Stimulated activated CD8-positive, alpha-beta memory T cell treated with anti-CD3 and anti-CD28 coated beads, Interleukin-7, amount 100 ng/mL, for 1 hour (primary cell): ENCODE measurements around the gene GPR84.
A peak's percentile ranks its signal among the peaks of the same experiment; 100 is the strongest.

Experiments
- DNase-seq, 2 donors: peaks; one replicate each; pipeline ENCODE4 v3.0.0-alpha.2; 2020; ENCODE audit warnings: low read depth in 2 of 2

Gene GPR84

GRCh38 chr12:54392485-54393206 is 28.4 kb upstream of the GPR84 start:
- DNase-seq: no peak

- peak; percentile 23 to 32 for DNase-seq
Measured at GRCh38 chr12:54390668-54391551, 26.6 kb upstream of the GPR84 start.

- DNase-seq: no peak
Measured at GRCh38 chr12:54390176-54390667, 25.9 kb upstream of the GPR84 start.

- no peak for DNase-seq
Measured at GRCh38 chr12:54389607-54390175, 25.4 kb upstream of the GPR84 start.

- DNase-seq: no peak
Measured at GRCh38 chr12:54389134-54389508, 24.8 kb upstream of the GPR84 start.

GRCh38 chr12:54388237-54389133 is 24.2 kb upstream of the GPR84 start:
- no peak for DNase-seq

GRCh38 chr12:54387114-54387467 is 22.8 kb upstream of the GPR84 start:
- DNase-seq: no peak

- no peak for DNase-seq
Measured at GRCh38 chr12:54386403-54387113, 22.3 kb upstream of the GPR84 start.

GRCh38 chr12:54385251-54385914 is 21.1 kb upstream of the GPR84 start:
- no peak for DNase-seq

GRCh38 chr12:54384591-54385041 is 20.3 kb upstream of the GPR84 start, which contains the start of gene ZNF385A:
TSS of gene ZNF385A (minus strand) at chr12:54384733. CDS start at chr12:54384514, 219 bp downstream.
- DNase-seq: no peak

GRCh38 chr12:54383041-54383609 is 18.8 kb upstream of the GPR84 start:
- no peak for DNase-seq

- no peak for DNase-seq
Measured at GRCh38 chr12:54381136-54381535, 16.9 kb upstream of the GPR84 start.

GRCh38 chr12:54379398-54380201 is 15.3 kb upstream of the GPR84 start:
- peak; percentile 70 to 76 for DNase-seq

GRCh38 chr12:54378796-54379397 is 14.6 kb upstream of the GPR84 start:
- no peak for DNase-seq

GRCh38 chr12:54377797-54378515 is 13.7 kb upstream of the GPR84 start:
- no peak for DNase-seq

GRCh38 chr12:54377007-54377406 is 12.7 kb upstream of the GPR84 start:
- no peak for DNase-seq

- no peak for DNase-seq
Measured at GRCh38 chr12:54376596-54376995, 12.3 kb upstream of the GPR84 start.

- DNase-seq: no peak
Measured at GRCh38 chr12:54375259-54375579, 10.9 kb upstream of the GPR84 start.
